Activated T-helper 17 cell treated with anti-CD3 and anti-CD28 coated beads, Interleukin-2, amount 50 U/mL, for 72 hours (primary cell): ENCODE results near the gene RPAP3. TPM values are rescaled to one million over a fixed set of nuclear protein-coding genes. Genes with fewer than 3 reads are reported as not detected.
A peak's percentile ranks its signal among the peaks of the same experiment; 100 is the strongest.
"Not testable (repeated sequence)": the region's sequence is repeated elsewhere in the genome, so short reads cannot be mapped to it uniquely, and the experiment has no call there.

Experiments used
- ATAC-seq: fragments of 150-1000 bp; cut with Tn5 transposase; replicated peaks from 2 replicates; pipeline ENCODE4 v1.10.0; 2021; ENCODE audit warnings: mild to moderate bottlenecking, moderate library complexity
- H3K27ac Mint-ChIP-seq: one replicate; pipeline ENCODE4 v1.8.0; 2022; ENCODE audit warnings: mixed read lengths
- H3K27me3 Mint-ChIP-seq: one replicate; pipeline ENCODE4 v1.8.0; 2022; ENCODE audit warnings: mixed read lengths
- H3K36me3 Mint-ChIP-seq: one replicate; pipeline ENCODE4 v1.8.0; 2022; ENCODE audit warnings: low read depth, mild to moderate bottlenecking, mixed read lengths
- H3K4me1 Mint-ChIP-seq: one replicate; pipeline ENCODE4 v1.8.0; 2022; ENCODE audit warnings: mixed read lengths
- H3K4me3 Mint-ChIP-seq: one replicate; pipeline ENCODE4 v1.8.0; 2022; ENCODE audit warnings: mild to moderate bottlenecking, mixed read lengths
- H3K9me3 Mint-ChIP-seq: one replicate; pipeline ENCODE4 v1.8.0; 2022; ENCODE audit warnings: mixed read lengths
- total RNA-seq, 2 donors: library from RNA; stranded (reverse); gene quantifications; one replicate each; pipeline ENCODE4 v1.2.3, GENCODE V29; 2022

The RPAP3 gene
- total RNA-seq, 2 donors from 2014 or later = 33.3 to 44.0 TPM

DNA sequence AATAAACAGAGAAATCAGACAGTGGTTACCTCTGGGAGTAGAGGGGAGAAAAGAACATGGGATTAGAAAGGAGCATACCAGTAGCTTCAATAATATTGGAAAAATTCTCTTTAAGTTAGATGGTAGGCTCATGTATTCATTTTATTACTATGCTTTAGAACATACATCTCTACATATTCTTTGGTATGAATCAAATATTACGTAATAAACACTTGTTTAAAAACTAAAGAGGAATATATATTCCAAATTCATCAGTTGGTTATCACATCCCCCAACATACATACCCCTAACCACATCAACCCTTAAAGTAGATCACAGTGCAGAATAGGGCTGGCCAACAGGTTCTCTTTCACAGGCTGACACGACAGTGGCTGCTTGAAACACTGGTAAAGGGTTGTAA, 5.6 kb downstream of the RPAP3 start:
- H3K36me3 Mint-ChIP-seq = peaks cover 87% of the 10 kb centered on the region
- H3K27me3 Mint-ChIP-seq = no peaks in the 10 kb centered on the region
- no peak overlapping the region for H3K4me3 Mint-ChIP-seq
- H3K9me3 Mint-ChIP-seq = no peaks in the 10 kb centered on the region
- H3K27ac Mint-ChIP-seq = no peak overlapping the region
- ATAC-seq = no peak
- peaks cover 17% of the 10 kb centered on the region for H3K4me1 Mint-ChIP-seq

DNA sequence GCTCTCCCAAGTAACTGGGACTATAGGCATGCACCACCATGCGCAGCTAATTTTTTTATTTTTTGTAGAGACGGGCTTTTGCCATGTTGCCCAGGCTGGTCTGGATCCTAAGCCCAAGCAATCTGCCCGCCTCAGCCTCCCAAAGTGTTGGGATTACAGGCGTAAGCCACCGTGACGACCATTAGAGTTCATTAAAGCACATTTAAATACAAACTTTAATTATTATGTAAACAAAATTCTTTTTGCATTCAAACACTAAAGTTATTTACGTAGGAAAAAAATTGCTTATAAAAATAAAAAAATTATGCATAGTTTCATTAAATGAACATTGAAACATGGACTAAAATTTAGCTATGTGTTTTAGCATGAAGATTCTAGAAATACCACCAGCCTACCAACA, 7.2 kb downstream of the RPAP3 start:
- peaks cover 5% of the 10 kb centered on the region for H3K4me1 Mint-ChIP-seq
- no peaks in the 10 kb centered on the region for H3K9me3 Mint-ChIP-seq
- no peaks in the 10 kb centered on the region for H3K27me3 Mint-ChIP-seq
- peaks cover 97% of the 10 kb centered on the region for H3K36me3 Mint-ChIP-seq
- no peak overlapping the region for H3K4me3 Mint-ChIP-seq
- H3K27ac Mint-ChIP-seq = no peak overlapping the region
- ATAC-seq = no peak

GRCh38 chr12:47698055-47698454, 7.8 kb downstream of the RPAP3 start:
- no peak for ATAC-seq
- no peak overlapping the region for H3K27ac Mint-ChIP-seq
- no peak overlapping the region for H3K4me3 Mint-ChIP-seq
- H3K9me3 Mint-ChIP-seq = no peaks in the 10 kb centered on the region
- peaks cover 98% of the 10 kb centered on the region for H3K36me3 Mint-ChIP-seq
- H3K27me3 Mint-ChIP-seq = no peaks in the 10 kb centered on the region
- peaks cover 3% of the 10 kb centered on the region for H3K4me1 Mint-ChIP-seq

- H3K9me3 Mint-ChIP-seq = no peaks in the 10 kb centered on the region
- H3K4me1 Mint-ChIP-seq = peaks cover 3% of the 10 kb centered on the region
- no peak for ATAC-seq
- H3K4me3 Mint-ChIP-seq = no peak overlapping the region
- no peaks in the 10 kb centered on the region for H3K27me3 Mint-ChIP-seq
- no peak overlapping the region for H3K27ac Mint-ChIP-seq
- H3K36me3 Mint-ChIP-seq = peaks cover 87% of the 10 kb centered on the region
These were observed 16.6 kb downstream of the RPAP3 start for GRCh38 chr12:47689215-47689614.

GRCh38 chr12:47687636-47688035, 18.2 kb downstream of the RPAP3 start:
- no peak for ATAC-seq
- Mint-ChIP-seq H3K4me3 (no peak overlapping the region), H3K36me3 (peaks cover 85% of the 10 kb centered on the region), H3K27ac (no peak overlapping the region), H3K27me3 (no peaks in the 10 kb centered on the region), H3K9me3 (no peaks in the 10 kb centered on the region), H3K4me1 (no peaks in the 10 kb centered on the region)

DNA sequence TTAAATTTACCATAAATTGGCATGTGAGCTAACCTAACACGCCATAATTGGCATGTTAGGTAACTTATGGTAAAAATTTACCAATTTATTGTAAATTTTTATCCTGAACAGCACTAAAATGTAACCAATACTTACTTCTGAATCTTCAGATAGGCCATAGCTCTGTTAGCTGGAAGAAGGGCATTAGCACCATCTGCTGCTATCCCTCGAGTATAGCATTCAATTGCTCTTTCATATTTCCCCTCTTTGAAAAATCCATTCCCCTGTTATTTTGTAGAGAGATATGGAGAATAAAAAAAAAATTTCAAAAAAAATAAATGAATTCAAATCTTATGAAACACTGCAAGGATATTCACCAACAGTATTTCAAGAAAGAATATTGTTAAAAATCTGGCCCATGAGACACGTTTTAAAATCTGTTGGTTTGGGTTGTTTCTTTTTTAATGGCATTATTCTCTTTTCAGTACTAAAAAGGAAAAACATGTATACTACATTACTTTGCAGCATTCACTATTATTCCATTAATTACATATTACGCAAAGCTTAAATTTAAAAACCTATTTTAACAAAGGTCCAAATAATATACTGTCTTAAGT, 19.1 kb downstream of the RPAP3 start:
- no peak for ATAC-seq
- Mint-ChIP-seq H3K27me3 (no peaks in the 10 kb centered on the region), H3K36me3 (peaks cover 85% of the 10 kb centered on the region), H3K9me3 (no peaks in the 10 kb centered on the region), H3K4me1 (no peaks in the 10 kb centered on the region), H3K27ac (no peak overlapping the region), H3K4me3 (no peak overlapping the region)

- Mint-ChIP-seq H3K4me3 (no peak overlapping the region), H3K27me3 (no peaks in the 10 kb centered on the region), H3K9me3 (no peaks in the 10 kb centered on the region), H3K4me1 (peaks cover 15% of the 10 kb centered on the region), H3K27ac (no peak overlapping the region), H3K36me3 (peaks cover 91% of the 10 kb centered on the region)
- no peak for ATAC-seq
These were observed 26.0 kb downstream of the RPAP3 start for GRCh38 chr12:47679785-47680184.

DNA sequence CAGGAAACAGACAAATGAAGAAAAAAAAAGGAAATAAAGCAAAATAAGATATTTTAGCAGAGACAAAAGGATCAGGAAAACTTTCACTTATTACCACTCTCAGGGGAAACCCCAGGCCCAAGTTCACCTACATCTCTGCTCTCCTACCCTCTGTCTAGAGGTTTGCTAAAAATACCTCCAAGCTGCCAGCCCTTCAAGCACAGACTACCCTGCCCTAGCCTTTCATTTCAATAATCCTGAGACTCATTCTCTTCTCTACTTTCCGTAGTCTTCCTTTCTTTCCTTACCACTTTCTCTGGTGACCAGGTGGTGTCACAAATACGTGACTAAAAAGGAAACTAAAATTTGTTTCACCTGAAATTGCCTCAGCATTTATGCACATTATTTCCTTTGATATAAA, 33.8 kb downstream of the RPAP3 start:
- H3K4me3 Mint-ChIP-seq = no peak overlapping the region
- no peaks in the 10 kb centered on the region for H3K9me3 Mint-ChIP-seq
- no peaks in the 10 kb centered on the region for H3K27me3 Mint-ChIP-seq
- H3K4me1 Mint-ChIP-seq = peaks cover 26% of the 10 kb centered on the region
- H3K27ac Mint-ChIP-seq = no peak overlapping the region
- H3K36me3 Mint-ChIP-seq = peaks cover 89% of the 10 kb centered on the region
- ATAC-seq = peak; percentile 24

DNA sequence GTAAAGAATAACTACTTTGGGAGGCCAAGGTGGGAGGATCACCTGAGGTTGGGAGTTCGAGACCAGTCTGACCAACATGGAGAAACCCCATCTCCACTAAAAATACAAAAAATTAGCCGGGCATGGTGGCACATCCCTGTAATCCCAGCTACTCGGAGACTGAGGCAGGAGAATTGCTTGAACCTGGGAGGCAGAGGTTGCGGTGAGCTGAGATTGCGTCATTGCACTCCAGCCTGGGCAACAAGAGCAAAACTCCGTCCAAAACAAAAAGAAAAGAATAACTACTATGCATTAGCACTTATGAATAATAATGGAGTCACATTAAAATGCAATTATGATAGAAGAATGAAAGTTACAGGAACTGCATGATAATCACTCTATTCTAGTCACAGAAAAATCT, 37.9 kb downstream of the RPAP3 start:
- H3K27ac Mint-ChIP-seq, H3K4me3 Mint-ChIP-seq, H3K27me3 Mint-ChIP-seq, H3K9me3 Mint-ChIP-seq, ATAC-seq: not testable (repeated sequence)
- peaks cover 12% of the 10 kb centered on the region for H3K4me1 Mint-ChIP-seq
- H3K36me3 Mint-ChIP-seq = peaks cover 87% of the 10 kb centered on the region

DNA sequence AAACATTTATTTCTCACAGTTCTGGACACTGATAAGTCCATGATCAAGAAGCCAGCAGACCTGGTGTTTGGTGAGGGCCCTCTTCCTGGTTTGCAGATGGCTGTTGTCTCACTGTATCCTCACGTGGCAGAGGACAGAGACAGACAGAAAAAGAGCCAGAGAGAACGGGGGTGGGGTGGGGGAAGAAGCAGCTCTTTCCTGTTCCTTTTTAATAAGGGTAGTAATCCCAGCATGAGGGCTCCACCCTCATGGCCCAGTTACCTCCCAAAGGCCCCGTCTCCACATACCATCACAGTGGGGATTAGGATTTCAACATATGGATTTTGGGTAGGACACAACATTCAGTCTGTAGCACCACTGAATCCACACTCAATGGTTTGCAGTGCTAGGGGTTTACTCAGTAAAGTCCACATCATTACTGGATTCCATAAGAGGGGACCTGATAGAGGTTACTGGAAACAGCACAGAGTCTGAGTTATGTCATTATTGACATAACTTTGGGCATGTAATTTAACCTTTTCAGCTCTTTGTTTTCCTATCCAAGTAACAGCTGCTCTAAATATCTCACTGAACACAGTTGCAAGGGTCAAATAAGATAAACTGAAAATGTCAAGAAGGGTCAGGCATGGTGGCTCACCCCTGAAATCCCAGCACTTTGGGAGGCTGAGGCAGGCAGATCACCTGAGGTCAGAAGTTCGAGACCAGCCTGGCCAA, 53.2 kb downstream of the RPAP3 start:
- Mint-ChIP-seq H3K9me3 (no peaks in the 10 kb centered on the region), H3K36me3 (no peaks in the 10 kb centered on the region), H3K4me1 (peaks cover 5% of the 10 kb centered on the region), H3K27ac (no peak overlapping the region), H3K27me3 (no peaks in the 10 kb centered on the region), H3K4me3 (no peak overlapping the region)
- ATAC-seq = no peak

- peak overlapping the region; percentile 40 for H3K4me3 Mint-ChIP-seq
- no peaks in the 10 kb centered on the region for H3K36me3 Mint-ChIP-seq
- no peaks in the 10 kb centered on the region for H3K9me3 Mint-ChIP-seq
- peak; percentile 81 for ATAC-seq
- peaks cover 5% of the 10 kb centered on the region for H3K4me1 Mint-ChIP-seq
- H3K27me3 Mint-ChIP-seq = no peaks in the 10 kb centered on the region
- no peak overlapping the region for H3K27ac Mint-ChIP-seq
These were observed 54.2 kb downstream of the RPAP3 start for GRCh38 chr12:47651368-47652254.

GRCh38 chr12:47650469-47650868, 55.4 kb downstream of the RPAP3 start:
- peaks cover 5% of the 10 kb centered on the region for H3K4me1 Mint-ChIP-seq
- H3K27me3 Mint-ChIP-seq = no peaks in the 10 kb centered on the region
- no peak overlapping the region for H3K4me3 Mint-ChIP-seq
- no peak overlapping the region for H3K27ac Mint-ChIP-seq
- H3K9me3 Mint-ChIP-seq = no peaks in the 10 kb centered on the region
- no peak for ATAC-seq
- H3K36me3 Mint-ChIP-seq = no peaks in the 10 kb centered on the region

DNA sequence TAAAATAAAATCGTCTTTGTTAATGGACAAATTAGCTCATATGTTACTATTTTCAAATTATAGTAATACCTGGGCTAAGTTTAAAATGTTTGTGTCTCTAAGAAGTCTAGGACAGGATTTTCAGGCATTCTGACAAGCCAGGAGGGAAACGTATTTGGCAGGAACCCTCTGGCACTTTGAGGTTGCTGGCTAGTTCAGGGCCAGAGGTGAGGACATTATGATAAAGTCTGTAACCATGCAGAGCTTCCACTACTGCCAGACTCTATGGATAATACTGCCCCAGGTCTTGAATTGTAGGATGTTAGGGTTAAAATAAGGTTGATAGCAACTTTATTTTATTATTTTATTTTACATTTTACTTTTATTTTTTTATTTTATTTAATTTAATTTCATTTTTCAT, 56.4 kb downstream of the RPAP3 start:
- H3K27ac Mint-ChIP-seq = no peak overlapping the region
- H3K4me3 Mint-ChIP-seq = no peak overlapping the region
- no peak for ATAC-seq
- no peaks in the 10 kb centered on the region for H3K27me3 Mint-ChIP-seq
- peaks cover 5% of the 10 kb centered on the region for H3K9me3 Mint-ChIP-seq
- peaks cover 5% of the 10 kb centered on the region for H3K4me1 Mint-ChIP-seq
- H3K36me3 Mint-ChIP-seq = peaks cover 5% of the 10 kb centered on the region

GRCh38 chr12:47648056-47648579, 57.7 kb downstream of the RPAP3 start:
- Mint-ChIP-seq H3K27me3 (no peaks in the 10 kb centered on the region), H3K36me3 (peaks cover 5% of the 10 kb centered on the region), H3K27ac (no peak overlapping the region), H3K4me1 (peaks cover 5% of the 10 kb centered on the region), H3K9me3 (peaks cover 9% of the 10 kb centered on the region), H3K4me3 (no peak overlapping the region)
- ATAC-seq = no peak
